ENCODE data around the gene ST3GAL4. TPM values are rescaled to one million over a fixed set of nuclear protein-coding genes. Genes with fewer than 3 reads are reported as not detected.

The ST3GAL4 gene
- total RNA-seq, 3 donors from 2014 or later: 17.6 to 36.2 (median 32.8) TPM

DNA sequence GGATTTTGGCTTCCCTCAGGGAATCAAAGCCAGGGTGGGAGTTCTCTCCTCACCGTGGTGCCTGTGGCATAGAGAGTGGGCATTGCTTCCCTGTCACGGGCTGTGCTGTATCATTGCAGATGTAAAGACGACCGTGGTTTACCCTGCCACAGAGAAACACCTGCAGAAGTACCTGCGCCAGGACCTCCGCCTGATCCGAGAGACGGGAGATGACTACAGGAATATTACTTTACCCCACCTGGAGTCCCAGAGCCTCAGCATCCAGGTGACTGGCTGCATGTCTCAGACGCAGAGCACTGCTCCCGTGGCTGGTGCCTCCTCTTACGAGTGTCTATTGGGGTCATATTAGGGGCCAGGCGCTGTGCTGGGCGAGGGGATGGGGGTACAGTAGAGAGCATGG, 24.2 kb upstream of the ST3GAL4 start:
- no peaks in the 10 kb centered on the region for H3K36me3 ChIP-seq
- H3K9me3 ChIP-seq: no peaks in the 10 kb centered on the region
- H3K4me1 ChIP-seq: no peaks in the 10 kb centered on the region
- H3K27ac ChIP-seq: no peak overlapping the region
- H3K4me3 ChIP-seq: no peak overlapping the region
- H3K27me3 ChIP-seq: no peaks in the 10 kb centered on the region
- intact Hi-C loops (cut with DNase I; ENCODE audit: low total_unique reads): no loop called here
- no peak for DNase-seq (ENCODE audit: low spot score in 2 of 2)
- TF ChIP-seq POLR2A (IDR thresholded peaks at IDR 0.05): no peak
- no peak for TF ChIP-seq POLR2AphosphoS5 (IDR thresholded peaks at IDR 0.05)
- TF ChIP-seq, protein P1, sequence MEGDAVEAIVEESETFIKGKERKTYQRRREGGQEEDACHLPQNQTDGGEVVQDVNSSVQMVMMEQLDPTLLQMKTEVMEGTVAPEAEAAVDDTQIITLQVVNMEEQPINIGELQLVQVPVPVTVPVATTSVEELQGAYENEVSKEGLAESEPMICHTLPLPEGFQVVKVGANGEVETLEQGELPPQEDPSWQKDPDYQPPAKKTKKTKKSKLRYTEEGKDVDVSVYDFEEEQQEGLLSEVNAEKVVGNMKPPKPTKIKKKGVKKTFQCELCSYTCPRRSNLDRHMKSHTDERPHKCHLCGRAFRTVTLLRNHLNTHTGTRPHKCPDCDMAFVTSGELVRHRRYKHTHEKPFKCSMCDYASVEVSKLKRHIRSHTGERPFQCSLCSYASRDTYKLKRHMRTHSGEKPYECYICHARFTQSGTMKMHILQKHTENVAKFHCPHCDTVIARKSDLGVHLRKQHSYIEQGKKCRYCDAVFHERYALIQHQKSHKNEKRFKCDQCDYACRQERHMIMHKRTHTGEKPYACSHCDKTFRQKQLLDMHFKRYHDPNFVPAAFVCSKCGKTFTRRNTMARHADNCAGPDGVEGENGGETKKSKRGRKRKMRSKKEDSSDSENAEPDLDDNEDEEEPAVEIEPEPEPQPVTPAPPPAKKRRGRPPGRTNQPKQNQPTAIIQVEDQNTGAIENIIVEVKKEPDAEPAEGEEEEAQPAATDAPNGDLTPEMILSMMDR (IDR thresholded peaks at IDR 0.05): no peak

- TF ChIP-seq, protein P1 (IDR thresholded peaks at IDR 0.05): no peak
- TF ChIP-seq POLR2A (IDR thresholded peaks at IDR 0.05) (no peak), POLR2AphosphoS5 (IDR thresholded peaks at IDR 0.05) (no peak)
- Histone ChIP-seq H3K9me3 (no peaks in the 10 kb centered on the region), H3K27ac (peak overlapping the region in 1 of 2 donors; percentile 19), H3K4me3 (no peak overlapping the region), H3K4me1 (no peaks in the 10 kb centered on the region), H3K27me3 (no peaks in the 10 kb centered on the region), H3K36me3 (no peaks in the 10 kb centered on the region)
- intact Hi-C loops (cut with DNase I; ENCODE audit: low total_unique reads): no loop called here
- DNase-seq (ENCODE audit: low spot score in 2 of 2): peak in 1 of 2 donors; percentile 47
These were observed 23.2 kb upstream of the ST3GAL4 start for GRCh38 chr11:126332221-126332711.

DNA sequence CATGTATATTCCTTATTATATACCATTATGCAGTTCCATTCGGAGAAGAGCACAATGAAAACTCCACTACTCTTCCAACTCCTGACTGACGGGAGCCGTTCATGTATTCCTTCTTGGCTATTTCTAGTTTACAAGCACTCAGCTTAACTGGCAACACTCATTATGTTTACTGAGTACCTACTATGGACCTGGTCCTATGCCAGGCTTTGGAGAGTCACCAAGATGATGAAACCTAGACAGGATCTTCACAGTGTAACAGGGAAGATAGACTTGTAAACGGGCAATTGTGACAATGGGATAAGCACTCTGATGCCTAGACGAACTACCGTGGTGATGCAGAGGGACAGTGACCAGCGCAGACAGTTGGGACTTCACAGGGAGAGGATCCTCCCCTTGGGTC, 22.3 kb upstream of the ST3GAL4 start:
- no peaks in the 10 kb centered on the region for H3K4me1 ChIP-seq
- H3K27me3 ChIP-seq: no peaks in the 10 kb centered on the region
- intact Hi-C loops (cut with DNase I; ENCODE audit: low total_unique reads): no loop called here
- no peak overlapping the region for H3K27ac ChIP-seq
- no peak for DNase-seq (ENCODE audit: low spot score in 2 of 2)
- TF ChIP-seq, protein P1 (IDR thresholded peaks at IDR 0.05): no peak
- TF ChIP-seq POLR2AphosphoS5 (IDR thresholded peaks at IDR 0.05): no peak
- TF ChIP-seq POLR2A (IDR thresholded peaks at IDR 0.05): no peak
- H3K36me3 ChIP-seq: no peaks in the 10 kb centered on the region
- H3K4me3 ChIP-seq: no peak overlapping the region
- no peaks in the 10 kb centered on the region for H3K9me3 ChIP-seq

DNA sequence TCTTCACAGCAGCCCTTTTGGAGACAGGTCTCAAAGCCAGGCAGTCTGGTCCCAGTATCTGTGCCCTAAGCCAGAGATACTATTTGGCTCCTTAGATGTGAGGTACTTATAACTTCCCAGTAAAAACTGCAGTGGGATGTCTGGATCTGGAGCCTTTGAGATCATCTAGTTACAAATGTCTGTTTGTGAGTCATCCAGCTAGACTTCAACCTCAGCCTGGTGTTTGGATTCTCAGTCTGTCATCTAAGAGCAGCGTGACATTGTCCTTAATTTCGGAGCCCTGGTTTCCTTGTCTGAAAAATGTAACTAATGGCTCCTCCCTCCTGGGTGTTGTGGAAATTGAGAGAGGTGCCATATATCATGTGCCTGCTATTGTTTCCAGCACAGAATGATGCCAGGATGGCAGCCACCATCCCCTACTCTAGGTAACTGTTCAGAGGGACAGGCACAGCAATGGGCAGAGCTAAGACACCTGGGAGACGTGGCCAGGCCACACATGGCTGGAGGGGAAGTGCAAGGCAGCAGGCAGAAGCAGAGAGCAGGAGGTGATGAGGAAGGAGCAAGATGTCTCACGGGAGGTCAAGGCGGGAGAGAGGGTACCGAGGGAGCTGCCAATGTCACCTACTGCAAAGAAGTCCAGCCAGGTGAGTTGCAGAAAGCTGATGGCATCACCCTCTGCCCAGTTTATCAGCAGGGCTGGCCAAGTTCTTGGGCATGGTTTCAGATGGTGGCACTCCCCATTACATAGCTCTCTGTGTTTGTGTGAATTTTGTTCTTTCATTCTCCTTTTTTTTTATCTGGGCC, 20.6 kb upstream of the ST3GAL4 start:
- H3K9me3 ChIP-seq: no peaks in the 10 kb centered on the region
- intact Hi-C loops (cut with DNase I; ENCODE audit: low total_unique reads): no loop called here
- H3K36me3 ChIP-seq: no peaks in the 10 kb centered on the region
- no peak for TF ChIP-seq POLR2AphosphoS5 (IDR thresholded peaks at IDR 0.05)
- no peak for TF ChIP-seq POLR2A (IDR thresholded peaks at IDR 0.05)
- TF ChIP-seq, protein P1 (IDR thresholded peaks at IDR 0.05): no peak
- no peaks in the 10 kb centered on the region for H3K4me1 ChIP-seq
- H3K27ac ChIP-seq: no peak overlapping the region
- no peaks in the 10 kb centered on the region for H3K27me3 ChIP-seq
- DNase-seq (ENCODE audit: low spot score in 2 of 2): peak in 1 of 2 donors; percentile 28
- no peak overlapping the region for H3K4me3 ChIP-seq

DNA sequence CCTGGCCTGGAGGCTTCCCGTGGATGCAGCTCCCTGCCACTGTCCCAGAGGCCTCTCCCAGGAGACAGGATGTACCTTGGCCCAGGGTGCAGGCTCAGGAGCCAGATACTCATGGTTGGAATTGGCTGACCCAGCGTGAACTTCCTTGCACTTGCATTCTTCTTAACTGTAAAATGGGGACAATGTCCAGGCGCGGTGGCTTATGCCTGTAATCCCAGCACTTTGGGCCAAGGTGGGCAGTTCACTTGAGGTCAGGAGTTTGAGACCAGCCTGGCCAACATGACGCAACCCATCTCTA, 20.1 kb upstream of the ST3GAL4 start:
- no peaks in the 10 kb centered on the region for H3K4me1 ChIP-seq
- H3K4me3 ChIP-seq: no peak overlapping the region
- intact Hi-C loops (cut with DNase I; ENCODE audit: low total_unique reads): no loop called here
- no peaks in the 10 kb centered on the region for H3K9me3 ChIP-seq
- peak in 1 of 2 donors; percentile 35 for DNase-seq (ENCODE audit: low spot score in 2 of 2)
- H3K27me3 ChIP-seq: no peaks in the 10 kb centered on the region
- H3K27ac ChIP-seq: no peak overlapping the region
- no peak for TF ChIP-seq POLR2AphosphoS5 (IDR thresholded peaks at IDR 0.05)
- TF ChIP-seq, protein P1 (IDR thresholded peaks at IDR 0.05): no peak
- no peaks in the 10 kb centered on the region for H3K36me3 ChIP-seq
